Measurements from ENCODE around the gene DCTN2. TPM values are rescaled to one million over a fixed set of nuclear protein-coding genes. Genes with fewer than 3 reads are reported as not detected.

DCTN2 gene
- total RNA-seq, 4 donors from 2014 or later, result 164 to 199 (median 193) TPM

- Histone ChIP-seq H3K27me3 (no peaks in the 10 kb centered on the region), H3K4me3 (replicated peaks in 1 of 3) (no peak overlapping the region), H3K27ac (peak overlapping the region in 1 of 3 donors; percentile 18), H3K9me3 (no peaks in the 10 kb centered on the region), H3K36me3 (peaks cover 70 to 75% of the 10 kb centered on the region in 2 donors), H3K4me1 (peaks cover 19 to 25% of the 10 kb centered on the region in 2 donors)
- TF ChIP-seq CTCF (IDR thresholded peaks at IDR 0.05) (no peak), POLR2A (IDR thresholded peaks at IDR 0.05) (no peak)
- WGBS, 2 donors, result 93 to 100% methylated on average over 1 of the region's 1 CpG
- intact Hi-C loops (cut with DNase I), result no loop called here
- no peak for DNase-seq
Observed at GRCh38 chr12:57531836-57532235, 15.2 kb downstream of the DCTN2 start.

GRCh38 chr12:57530396-57531142 is 16.4 kb downstream of the DCTN2 start:
- intact Hi-C loops (cut with DNase I), result no loop called here
- Histone ChIP-seq H3K4me1 (peaks cover 15 to 24% of the 10 kb centered on the region in 2 donors), H3K27me3 (no peaks in the 10 kb centered on the region), H3K36me3 (peaks cover 80 to 81% of the 10 kb centered on the region in 2 donors), H3K27ac (peak overlapping the region in 2 of 3 donors; percentile 4 to 45), H3K9me3 (no peaks in the 10 kb centered on the region), H3K4me3 (replicated peaks in 1 of 3) (no peak overlapping the region)
- TF ChIP-seq POLR2A (IDR thresholded peaks at IDR 0.05) (peak in 1 of 2 donors; percentile 9), CTCF (IDR thresholded peaks at IDR 0.05) (no peak)
- WGBS, 2 donors, result 56 to 63% methylated on average over 4 to 5 of the region's 5 CpGs
- peak; percentile 80 to 86 for DNase-seq

GRCh38 chr12:57529831-57530230 is 17.2 kb downstream of the DCTN2 start:
- no peaks in the 10 kb centered on the region for H3K9me3 ChIP-seq
- no peak overlapping the region for H3K27ac ChIP-seq
- DNase-seq, result no peak
- TF ChIP-seq POLR2A (IDR thresholded peaks at IDR 0.05) (no peak), CTCF (IDR thresholded peaks at IDR 0.05) (no peak)
- H3K4me3 ChIP-seq (replicated peaks in 1 of 3), result no peak overlapping the region
- 78 to 80% methylated on average over 6 of the region's 6 CpGs for WGBS, 2 donors
- peaks cover 77 to 84% of the 10 kb centered on the region in 2 donors for H3K36me3 ChIP-seq
- peaks cover 15 to 31% of the 10 kb centered on the region in 2 donors for H3K4me1 ChIP-seq
- intact Hi-C loops (cut with DNase I), result no loop called here
- no peaks in the 10 kb centered on the region for H3K27me3 ChIP-seq

- H3K27ac ChIP-seq, result no peak overlapping the region
- H3K36me3 ChIP-seq, result peaks cover 75 to 76% of the 10 kb centered on the region in 2 donors
- intact Hi-C loops (cut with DNase I), result no loop called here
- H3K9me3 ChIP-seq, result no peaks in the 10 kb centered on the region
- no peaks in the 10 kb centered on the region for H3K27me3 ChIP-seq
- H3K4me3 ChIP-seq (replicated peaks in 1 of 3), result no peak overlapping the region
- no peak for DNase-seq
- 81 to 83% methylated on average over 8 to 9 of the region's 10 CpGs for WGBS, 2 donors
- TF ChIP-seq CTCF (IDR thresholded peaks at IDR 0.05), result no peak
- no peak for TF ChIP-seq POLR2A (IDR thresholded peaks at IDR 0.05)
- H3K4me1 ChIP-seq, result peaks cover 20 to 39% of the 10 kb centered on the region in 2 donors
Observed at GRCh38 chr12:57528831-57529555, 18.0 kb downstream of the DCTN2 start.

- no peak for DNase-seq
- Histone ChIP-seq H3K27me3 (no peaks in the 10 kb centered on the region), H3K36me3 (peaks cover 69% of the 10 kb centered on the region in 2 donors), H3K9me3 (no peaks in the 10 kb centered on the region), H3K4me1 (peaks cover 28 to 44% of the 10 kb centered on the region in 2 donors), H3K27ac (no peak overlapping the region), H3K4me3 (replicated peaks in 1 of 3) (no peak overlapping the region)
- 81 to 94% methylated on average over 9 to 10 of the region's 12 CpGs for WGBS, 2 donors
- intact Hi-C loops (cut with DNase I), result no loop called here
- TF ChIP-seq POLR2A (IDR thresholded peaks at IDR 0.05) (no peak), CTCF (IDR thresholded peaks at IDR 0.05) (no peak)
Observed at GRCh38 chr12:57528176-57528575, 18.8 kb downstream of the DCTN2 start.

All from thyroid gland (tissue), 4 donors.